ENCODE data around the gene WFIKKN2.

WFIKKN2 gene

DNA sequence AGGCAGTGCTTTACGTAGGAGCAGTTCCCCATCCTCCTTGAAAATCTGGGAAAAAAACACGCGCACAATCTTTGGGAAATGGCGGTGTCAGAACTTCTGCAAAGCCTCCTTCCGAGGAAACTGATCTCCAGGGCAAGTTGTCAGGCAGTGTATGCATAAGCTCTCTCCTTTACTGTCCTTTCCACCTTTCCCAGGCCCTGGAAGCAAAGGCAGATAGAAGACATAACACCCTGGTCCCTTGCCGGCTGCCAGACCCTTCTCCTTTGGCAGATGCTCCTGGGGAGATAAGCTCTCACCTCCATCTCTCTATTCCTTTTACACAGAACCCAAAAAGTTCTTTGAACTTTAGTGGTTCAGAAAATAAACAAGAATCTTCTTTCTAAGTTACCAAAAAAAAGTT lies 18.4 kb downstream of the WFIKKN2 start:
- no peak overlapping the region for H2BK120ac ChIP-seq (ENCODE audit: insufficient read depth, low read length, poor library complexity)
- H3K79me1 ChIP-seq (ENCODE audit: low read length): no peaks in the 10 kb centered on the region
- no peaks in the 10 kb centered on the region for H3K4me1 ChIP-seq (ENCODE audit: control insufficient read depth in 1 of 2, insufficient read depth in 2 of 2, low read length in 2 of 2)
- no peak for DNase-seq
- H2AFZ ChIP-seq (ENCODE audit: insufficient read depth, low read length, poor library complexity): no peak overlapping the region
- H3K4me2 ChIP-seq (ENCODE audit: low read length): no peak overlapping the region
- no peak overlapping the region for H3K4ac ChIP-seq (ENCODE audit: low read depth, low read length)
- no peaks in the 10 kb centered on the region for H3K27me3 ChIP-seq (ENCODE audit: insufficient read depth, low read length)
- no peaks in the 10 kb centered on the region for H3K9me3 ChIP-seq (ENCODE audit: insufficient read depth, low read depth, low read length)
- no peak overlapping the region for H2AK5ac ChIP-seq (ENCODE audit: low read length)
- H3K9ac ChIP-seq (ENCODE audit: low read length): no peak overlapping the region
- no peak overlapping the region for H2BK12ac ChIP-seq (ENCODE audit: low read length)
- no CpG with 5 or more reads among the region's 6 CpGs for WGBS (ENCODE audit: extremely low coverage, insufficient coverage, insufficient read length)
- no peak overlapping the region for H4K12ac ChIP-seq (ENCODE audit: low read depth, low read length)
- no peak overlapping the region for H3K14ac ChIP-seq (ENCODE audit: low read length)
- no peak overlapping the region for H3K23ac ChIP-seq (ENCODE audit: low read length)
- H2BK5ac ChIP-seq (ENCODE audit: low read depth, low read length, poor library complexity): no peak overlapping the region
- no peak overlapping the region for H3K18ac ChIP-seq (ENCODE audit: low read length)
- no peaks in the 10 kb centered on the region for H3K36me3 ChIP-seq (ENCODE audit: control insufficient read depth in 1 of 2, insufficient read depth in 2 of 2, low read length in 2 of 2)
- no peak overlapping the region for H4K8ac ChIP-seq (ENCODE audit: low read depth, low read length)
- H3K27ac ChIP-seq (ENCODE audit: low read depth, low read length): no peak overlapping the region
- H4K91ac ChIP-seq (ENCODE audit: low read depth, low read length): no peak overlapping the region
- no peaks in the 10 kb centered on the region for H3K79me2 ChIP-seq (ENCODE audit: control insufficient read depth, insufficient read depth, low read length, poor library complexity)
- no peak overlapping the region for H3K4me3 ChIP-seq (ENCODE audit: low read depth, low read length)

DNA sequence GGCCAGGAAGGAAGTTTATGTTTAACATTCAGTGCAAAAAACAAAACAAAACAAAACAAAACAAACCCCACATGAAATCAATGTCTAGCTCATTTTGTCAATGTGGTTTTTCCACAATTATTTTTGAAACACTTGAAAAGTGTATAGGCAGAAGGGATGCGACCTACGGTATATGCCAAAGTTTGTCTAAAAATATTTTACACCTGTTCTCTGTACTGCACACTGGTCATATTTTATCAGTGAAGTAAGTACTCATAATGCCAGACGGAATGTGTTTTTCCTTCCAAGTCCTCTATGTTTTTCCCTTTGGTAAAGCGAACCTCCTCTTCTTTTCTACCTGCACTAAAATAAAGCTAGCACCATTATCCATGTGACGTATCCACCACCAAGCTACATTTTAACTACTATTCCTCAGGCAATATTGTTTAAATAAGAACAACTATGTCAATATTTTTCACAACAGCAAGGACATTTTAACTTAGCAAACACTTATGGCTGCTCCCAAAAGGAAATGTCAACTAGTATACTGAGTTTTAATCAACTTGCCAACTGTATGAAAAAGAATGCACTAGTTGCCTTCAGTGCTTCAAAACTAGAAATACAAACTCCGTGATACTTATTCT lies 20.4 kb downstream of the WFIKKN2 start:
- Histone ChIP-seq H3K4me3 (ENCODE audit: low read depth, low read length) (no peak overlapping the region), H3K18ac (ENCODE audit: low read length) (no peak overlapping the region), H3K9me3 (ENCODE audit: insufficient read depth, low read depth, low read length) (no peaks in the 10 kb centered on the region), H4K12ac (ENCODE audit: low read depth, low read length) (no peak overlapping the region), H4K91ac (ENCODE audit: low read depth, low read length) (no peak overlapping the region), H3K4me2 (ENCODE audit: low read length) (no peak overlapping the region), H2AK5ac (ENCODE audit: low read length) (no peak overlapping the region), H2AFZ (ENCODE audit: insufficient read depth, low read length, poor library complexity) (no peak overlapping the region), H3K9ac (ENCODE audit: low read length) (no peak overlapping the region), H3K27me3 (ENCODE audit: insufficient read depth, low read length) (no peaks in the 10 kb centered on the region), H4K8ac (ENCODE audit: low read depth, low read length) (no peak overlapping the region), H2BK120ac (ENCODE audit: insufficient read depth, low read length, poor library complexity) (no peak overlapping the region), H3K23ac (ENCODE audit: low read length) (no peak overlapping the region), H3K79me1 (ENCODE audit: low read length) (no peaks in the 10 kb centered on the region), H3K14ac (ENCODE audit: low read length) (no peak overlapping the region), H2BK12ac (ENCODE audit: low read length) (no peak overlapping the region), H3K4ac (ENCODE audit: low read depth, low read length) (no peak overlapping the region), H2BK5ac (ENCODE audit: low read depth, low read length, poor library complexity) (no peak overlapping the region), H3K4me1 (ENCODE audit: control insufficient read depth in 1 of 2, insufficient read depth in 2 of 2, low read length in 2 of 2) (no peaks in the 10 kb centered on the region), H3K79me2 (ENCODE audit: control insufficient read depth, insufficient read depth, low read length, poor library complexity) (no peaks in the 10 kb centered on the region), H3K27ac (ENCODE audit: low read depth, low read length) (no peak overlapping the region), H3K36me3 (ENCODE audit: control insufficient read depth in 1 of 2, insufficient read depth in 2 of 2, low read length in 2 of 2) (no peaks in the 10 kb centered on the region)
- WGBS (ENCODE audit: extremely low coverage, insufficient coverage, insufficient read length): no CpG with 5 or more reads among the region's 6 CpGs
- no peak for DNase-seq

DNA sequence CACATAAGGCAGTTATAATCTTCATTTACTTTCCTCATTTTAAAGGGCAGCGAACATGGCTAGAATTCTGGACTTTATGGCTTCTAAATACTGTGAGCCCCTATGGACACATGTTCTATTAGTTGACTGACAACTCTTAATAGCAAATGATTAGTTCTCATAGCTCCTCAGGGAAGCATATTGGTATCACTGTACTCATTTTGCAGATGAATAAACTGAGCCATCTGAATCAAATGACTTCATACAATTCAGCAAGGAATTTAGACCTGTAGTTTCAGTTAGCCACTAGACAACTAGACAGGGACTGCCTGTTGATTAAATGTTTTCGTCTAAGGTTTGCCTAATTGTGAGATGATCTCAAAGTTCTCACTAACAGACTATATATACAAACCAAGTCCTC lies 21.0 kb downstream of the WFIKKN2 start:
- no peak overlapping the region for H3K23ac ChIP-seq (ENCODE audit: low read length)
- no peak overlapping the region for H3K9ac ChIP-seq (ENCODE audit: low read length)
- DNase-seq: no peak
- H3K9me3 ChIP-seq (ENCODE audit: insufficient read depth, low read depth, low read length): no peaks in the 10 kb centered on the region
- no peak overlapping the region for H4K12ac ChIP-seq (ENCODE audit: low read depth, low read length)
- H4K8ac ChIP-seq (ENCODE audit: low read depth, low read length): no peak overlapping the region
- H3K4me2 ChIP-seq (ENCODE audit: low read length): no peak overlapping the region
- H3K79me2 ChIP-seq (ENCODE audit: control insufficient read depth, insufficient read depth, low read length, poor library complexity): no peaks in the 10 kb centered on the region
- no peaks in the 10 kb centered on the region for H3K27me3 ChIP-seq (ENCODE audit: insufficient read depth, low read length)
- no peaks in the 10 kb centered on the region for H3K36me3 ChIP-seq (ENCODE audit: control insufficient read depth in 1 of 2, insufficient read depth in 2 of 2, low read length in 2 of 2)
- no peak overlapping the region for H3K4ac ChIP-seq (ENCODE audit: low read depth, low read length)
- H3K18ac ChIP-seq (ENCODE audit: low read length): no peak overlapping the region
- H2BK12ac ChIP-seq (ENCODE audit: low read length): no peak overlapping the region
- no peak overlapping the region for H2AK5ac ChIP-seq (ENCODE audit: low read length)
- H3K14ac ChIP-seq (ENCODE audit: low read length): no peak overlapping the region
- no peak overlapping the region for H2BK120ac ChIP-seq (ENCODE audit: insufficient read depth, low read length, poor library complexity)
- no peaks in the 10 kb centered on the region for H3K4me1 ChIP-seq (ENCODE audit: control insufficient read depth in 1 of 2, insufficient read depth in 2 of 2, low read length in 2 of 2)
- H3K79me1 ChIP-seq (ENCODE audit: low read length): no peaks in the 10 kb centered on the region
- no CpG with 5 or more reads among the region's 2 CpGs for WGBS (ENCODE audit: extremely low coverage, insufficient coverage, insufficient read length)
- no peak overlapping the region for H4K91ac ChIP-seq (ENCODE audit: low read depth, low read length)
- H2AFZ ChIP-seq (ENCODE audit: insufficient read depth, low read length, poor library complexity): no peak overlapping the region
- no peak overlapping the region for H2BK5ac ChIP-seq (ENCODE audit: low read depth, low read length, poor library complexity)
- no peak overlapping the region for H3K27ac ChIP-seq (ENCODE audit: low read depth, low read length)
- no peak overlapping the region for H3K4me3 ChIP-seq (ENCODE audit: low read depth, low read length)

DNA sequence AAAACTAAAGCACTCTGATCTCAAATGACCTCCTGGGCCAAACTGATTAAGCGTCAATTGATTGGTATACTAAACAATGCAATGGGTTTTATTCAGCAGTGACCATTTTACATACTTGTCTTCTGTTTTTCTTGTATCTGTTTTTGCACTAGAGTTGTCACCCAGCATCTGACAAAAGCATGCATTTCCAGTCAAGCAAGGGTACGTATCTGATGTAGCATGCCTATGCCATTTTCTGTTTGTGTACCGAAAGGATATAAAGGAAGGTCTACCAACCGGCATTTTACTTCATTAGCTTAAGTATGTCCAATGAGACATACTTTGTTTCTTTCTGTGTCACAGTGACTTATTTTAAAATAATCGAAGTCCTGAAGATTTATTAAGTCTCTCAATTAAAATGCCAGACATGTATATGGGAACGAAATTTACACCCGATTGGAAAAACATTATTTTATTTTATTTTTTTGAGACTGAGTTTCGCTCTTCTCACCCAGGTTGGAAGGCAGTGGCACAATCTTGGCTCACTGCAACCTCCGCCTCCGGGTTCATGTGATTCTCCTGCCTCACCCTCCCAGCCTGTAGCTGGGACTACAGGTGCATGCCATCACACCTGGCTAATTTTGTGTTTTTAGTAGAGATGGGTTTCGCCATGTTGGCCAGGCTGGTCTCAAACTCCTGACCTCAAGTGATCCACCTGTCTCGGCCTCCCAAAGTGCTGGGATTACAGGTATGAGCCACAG lies 23.3 kb downstream of the WFIKKN2 start:
- H3K27ac ChIP-seq (ENCODE audit: low read depth, low read length): no peak overlapping the region
- H3K4me3 ChIP-seq (ENCODE audit: low read depth, low read length): no peak overlapping the region
- H3K36me3 ChIP-seq (ENCODE audit: control insufficient read depth in 1 of 2, insufficient read depth in 2 of 2, low read length in 2 of 2): peaks cover 4 to 6% of the 10 kb centered on the region in 2 experiments
- no peak overlapping the region for H3K9ac ChIP-seq (ENCODE audit: low read length)
- no peak overlapping the region for H4K8ac ChIP-seq (ENCODE audit: low read depth, low read length)
- no peak overlapping the region for H3K4me2 ChIP-seq (ENCODE audit: low read length)
- no peak overlapping the region for H2AFZ ChIP-seq (ENCODE audit: insufficient read depth, low read length, poor library complexity)
- no peaks in the 10 kb centered on the region for H3K27me3 ChIP-seq (ENCODE audit: insufficient read depth, low read length)
- no peak overlapping the region for H4K91ac ChIP-seq (ENCODE audit: low read depth, low read length)
- no peaks in the 10 kb centered on the region for H3K9me3 ChIP-seq (ENCODE audit: insufficient read depth, low read depth, low read length)
- no CpG with 5 or more reads among the region's 12 CpGs for WGBS (ENCODE audit: extremely low coverage, insufficient coverage, insufficient read length)
- no peak overlapping the region for H3K14ac ChIP-seq (ENCODE audit: low read length)
- no peak overlapping the region for H4K12ac ChIP-seq (ENCODE audit: low read depth, low read length)
- H3K79me1 ChIP-seq (ENCODE audit: low read length): no peaks in the 10 kb centered on the region
- DNase-seq: no peak
- H2AK5ac ChIP-seq (ENCODE audit: low read length): no peak overlapping the region
- no peak overlapping the region for H2BK5ac ChIP-seq (ENCODE audit: low read depth, low read length, poor library complexity)
- no peak overlapping the region for H3K23ac ChIP-seq (ENCODE audit: low read length)
- H2BK120ac ChIP-seq (ENCODE audit: insufficient read depth, low read length, poor library complexity): no peak overlapping the region
- H3K79me2 ChIP-seq (ENCODE audit: control insufficient read depth, insufficient read depth, low read length, poor library complexity): no peaks in the 10 kb centered on the region
- H2BK12ac ChIP-seq (ENCODE audit: low read length): no peak overlapping the region
- no peak overlapping the region for H3K4ac ChIP-seq (ENCODE audit: low read depth, low read length)
- H3K4me1 ChIP-seq (ENCODE audit: control insufficient read depth in 1 of 2, insufficient read depth in 2 of 2, low read length in 2 of 2): no peaks in the 10 kb centered on the region
- H3K18ac ChIP-seq (ENCODE audit: low read length): no peak overlapping the region

Measured in trophoblast cell (in vitro differentiated cells and primary cell).